Loucy (cell line): ENCODE results near the gene RPS27L.

Experiments
- EZH2phosphoT487 ChIP-seq: fragments of 200-600 bp; IDR thresholded peaks from 2 replicates; pipeline ENCODE4 v1.6.1; 2018; ENCODE audit warnings: antibody characterized with exemption, mild to moderate bottlenecking, moderate library complexity, borderline replicate concordance
- TF ChIP-seq, protein P1 (sequence below): fragments of 200-600 bp; sonication (generic); conservative IDR thresholded peaks from 2 replicates; pipeline ENCODE4 v1.5.1; 2014; ENCODE audit warnings: mild to moderate bottlenecking, antibody characterized with exemption, low read length

DNA sequence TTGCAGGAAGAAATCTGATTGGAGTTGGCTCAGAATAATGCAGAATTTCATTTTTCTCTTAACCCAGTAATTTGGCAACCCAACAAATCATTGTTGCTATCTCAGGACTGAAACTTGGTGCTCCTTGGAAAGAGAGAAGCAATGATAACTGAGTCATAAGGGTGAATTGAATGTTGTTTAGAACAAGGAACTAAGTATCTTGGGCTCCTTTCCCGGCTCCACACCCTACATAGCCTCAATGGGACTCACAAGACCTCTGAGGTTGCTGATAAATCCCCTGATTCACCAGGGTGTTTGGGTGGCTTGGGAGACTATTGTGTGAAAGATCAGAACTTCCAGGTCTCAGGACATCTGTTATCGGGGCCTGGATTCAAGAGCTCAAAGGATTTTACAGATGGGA is 24.4 kb upstream of the RPS27L start:
- TF ChIP-seq, protein P1, sequence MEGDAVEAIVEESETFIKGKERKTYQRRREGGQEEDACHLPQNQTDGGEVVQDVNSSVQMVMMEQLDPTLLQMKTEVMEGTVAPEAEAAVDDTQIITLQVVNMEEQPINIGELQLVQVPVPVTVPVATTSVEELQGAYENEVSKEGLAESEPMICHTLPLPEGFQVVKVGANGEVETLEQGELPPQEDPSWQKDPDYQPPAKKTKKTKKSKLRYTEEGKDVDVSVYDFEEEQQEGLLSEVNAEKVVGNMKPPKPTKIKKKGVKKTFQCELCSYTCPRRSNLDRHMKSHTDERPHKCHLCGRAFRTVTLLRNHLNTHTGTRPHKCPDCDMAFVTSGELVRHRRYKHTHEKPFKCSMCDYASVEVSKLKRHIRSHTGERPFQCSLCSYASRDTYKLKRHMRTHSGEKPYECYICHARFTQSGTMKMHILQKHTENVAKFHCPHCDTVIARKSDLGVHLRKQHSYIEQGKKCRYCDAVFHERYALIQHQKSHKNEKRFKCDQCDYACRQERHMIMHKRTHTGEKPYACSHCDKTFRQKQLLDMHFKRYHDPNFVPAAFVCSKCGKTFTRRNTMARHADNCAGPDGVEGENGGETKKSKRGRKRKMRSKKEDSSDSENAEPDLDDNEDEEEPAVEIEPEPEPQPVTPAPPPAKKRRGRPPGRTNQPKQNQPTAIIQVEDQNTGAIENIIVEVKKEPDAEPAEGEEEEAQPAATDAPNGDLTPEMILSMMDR: no peak
- TF ChIP-seq EZH2phosphoT487: no peak
